ENCODE results near the gene BICDL2.

Gene BICDL2

GRCh38 chr16:3049921-3050481 is 13.3 kb upstream of the BICDL2 start:
- FAIRE-seq (no peak), DNase-seq (ENCODE audit: insufficient read length, low spot score) (no peak)
- TF ChIP-seq PAX5 (IDR thresholded peaks at IDR 0.05; ENCODE audit: insufficient read depth, low read length, severe bottlenecking) (no peak), POU2F2 (IDR thresholded peaks at IDR 0.05; ENCODE audit: low read depth, low read length) (no peak), POLR2AphosphoS5 (IDR thresholded peaks at IDR 0.05; ENCODE audit: low read depth, low read length) (no peak), TAF1 (IDR thresholded peaks at IDR 0.05; ENCODE audit: low read depth, low read length) (no peak), POLR2A (IDR thresholded peaks at IDR 0.05; ENCODE audit: low read depth, low read length) (no peak), SPI1 (IDR thresholded peaks at IDR 0.05; ENCODE audit: low read depth, low read length) (no peak)

- no peak for FAIRE-seq
- DNase-seq (ENCODE audit: insufficient read length, low spot score), result no peak
Measured at GRCh38 chr16:3047387-3047720, 10.6 kb upstream of the BICDL2 start.

GRCh38 chr16:3046641-3047386 is 10.1 kb upstream of the BICDL2 start:
- no peak for DNase-seq (ENCODE audit: insufficient read length, low spot score)

More at GRCh38 chr16:3047387-3047720, 10.6 kb upstream of the BICDL2 start:
- TF ChIP-seq TAF1 (IDR thresholded peaks at IDR 0.05; ENCODE audit: low read depth, low read length) (no peak), PAX5 (IDR thresholded peaks at IDR 0.05; ENCODE audit: insufficient read depth, low read length, severe bottlenecking) (no peak), POU2F2 (IDR thresholded peaks at IDR 0.05; ENCODE audit: low read depth, low read length) (no peak), POLR2A (IDR thresholded peaks at IDR 0.05; ENCODE audit: low read depth, low read length) (no peak), SPI1 (IDR thresholded peaks at IDR 0.05; ENCODE audit: low read depth, low read length) (no peak), POLR2AphosphoS5 (IDR thresholded peaks at IDR 0.05; ENCODE audit: low read depth, low read length) (no peak)

GRCh38 chr16:3045758-3046640 is 9.3 kb upstream of the BICDL2 start, which contains the start of gene MMP25:
Gene MMP25 (plus strand): TSS chr16:3046561. CDS start chr16:3046918, 357 bp downstream.
- DNase-seq (ENCODE audit: insufficient read length, low spot score), result no peak
- no peak for TF ChIP-seq PAX5 (IDR thresholded peaks at IDR 0.05; ENCODE audit: insufficient read depth, low read length, severe bottlenecking)
- peak; percentile 81 for TF ChIP-seq SPI1 (IDR thresholded peaks at IDR 0.05; ENCODE audit: low read depth, low read length)
- TF ChIP-seq POLR2AphosphoS5 (IDR thresholded peaks at IDR 0.05; ENCODE audit: low read depth, low read length), result no peak
- TF ChIP-seq TAF1 (IDR thresholded peaks at IDR 0.05; ENCODE audit: low read depth, low read length), result no peak
- TF ChIP-seq POU2F2 (IDR thresholded peaks at IDR 0.05; ENCODE audit: low read depth, low read length), result no peak
- no peak for TF ChIP-seq POLR2A (IDR thresholded peaks at IDR 0.05; ENCODE audit: low read depth, low read length)
- FAIRE-seq, result peak; percentile 51

More at GRCh38 chr16:3046641-3047386, 10.1 kb upstream of the BICDL2 start:
- TF ChIP-seq POLR2AphosphoS5 (IDR thresholded peaks at IDR 0.05; ENCODE audit: low read depth, low read length) (no peak), TAF1 (IDR thresholded peaks at IDR 0.05; ENCODE audit: low read depth, low read length) (no peak), SPI1 (IDR thresholded peaks at IDR 0.05; ENCODE audit: low read depth, low read length) (no peak), POU2F2 (IDR thresholded peaks at IDR 0.05; ENCODE audit: low read depth, low read length) (no peak), POLR2A (IDR thresholded peaks at IDR 0.05; ENCODE audit: low read depth, low read length) (no peak), PAX5 (IDR thresholded peaks at IDR 0.05; ENCODE audit: insufficient read depth, low read length, severe bottlenecking) (no peak)
- no peak for FAIRE-seq

GRCh38 chr16:3044708-3045107 is 8.0 kb upstream of the BICDL2 start:
- DNase-seq (ENCODE audit: insufficient read length, low spot score) (no peak), FAIRE-seq (no peak)
- TF ChIP-seq POLR2AphosphoS5 (IDR thresholded peaks at IDR 0.05; ENCODE audit: low read depth, low read length) (no peak), SPI1 (IDR thresholded peaks at IDR 0.05; ENCODE audit: low read depth, low read length) (no peak), POU2F2 (IDR thresholded peaks at IDR 0.05; ENCODE audit: low read depth, low read length) (no peak), TAF1 (IDR thresholded peaks at IDR 0.05; ENCODE audit: low read depth, low read length) (no peak), POLR2A (IDR thresholded peaks at IDR 0.05; ENCODE audit: low read depth, low read length) (no peak), PAX5 (IDR thresholded peaks at IDR 0.05; ENCODE audit: insufficient read depth, low read length, severe bottlenecking) (no peak)

GRCh38 chr16:3042376-3042775 is 5.6 kb upstream of the BICDL2 start:
- FAIRE-seq (no peak), DNase-seq (ENCODE audit: insufficient read length, low spot score) (no peak)
- TF ChIP-seq TAF1 (IDR thresholded peaks at IDR 0.05; ENCODE audit: low read depth, low read length), result no peak

- TF ChIP-seq POU2F2 (IDR thresholded peaks at IDR 0.05; ENCODE audit: low read depth, low read length) (no peak), POLR2A (IDR thresholded peaks at IDR 0.05; ENCODE audit: low read depth, low read length) (no peak), SPI1 (IDR thresholded peaks at IDR 0.05; ENCODE audit: low read depth, low read length) (no peak), POLR2AphosphoS5 (IDR thresholded peaks at IDR 0.05; ENCODE audit: low read depth, low read length) (no peak), TAF1 (IDR thresholded peaks at IDR 0.05; ENCODE audit: low read depth, low read length) (no peak), PAX5 (IDR thresholded peaks at IDR 0.05; ENCODE audit: insufficient read depth, low read length, severe bottlenecking) (no peak)
- DNase-seq (ENCODE audit: insufficient read length, low spot score) (no peak), FAIRE-seq (no peak)
Measured at GRCh38 chr16:3038896-3039295, 2.2 kb upstream of the BICDL2 start.

- TF ChIP-seq POLR2A (IDR thresholded peaks at IDR 0.05; ENCODE audit: low read depth, low read length), result no peak
- no peak for TF ChIP-seq POU2F2 (IDR thresholded peaks at IDR 0.05; ENCODE audit: low read depth, low read length)
- no peak for FAIRE-seq
- DNase-seq (ENCODE audit: insufficient read length, low spot score), result no peak
Measured at GRCh38 chr16:3038256-3038655, 1.5 kb upstream of the BICDL2 start.

GRCh38 chr16:3035972-3036725 is 595 bp downstream of the BICDL2 start:
- no peak for TF ChIP-seq POU2F2 (IDR thresholded peaks at IDR 0.05; ENCODE audit: low read depth, low read length)
- no peak for TF ChIP-seq POLR2AphosphoS5 (IDR thresholded peaks at IDR 0.05; ENCODE audit: low read depth, low read length)
- TF ChIP-seq POLR2A (IDR thresholded peaks at IDR 0.05; ENCODE audit: low read depth, low read length), result no peak
- no peak for TF ChIP-seq PAX5 (IDR thresholded peaks at IDR 0.05; ENCODE audit: insufficient read depth, low read length, severe bottlenecking)
- TF ChIP-seq TAF1 (IDR thresholded peaks at IDR 0.05; ENCODE audit: low read depth, low read length), result no peak
- no peak for TF ChIP-seq SPI1 (IDR thresholded peaks at IDR 0.05; ENCODE audit: low read depth, low read length)
- FAIRE-seq (no peak), DNase-seq (ENCODE audit: insufficient read length, low spot score) (no peak)
